ENCODE results near the gene SMC1A. TPM values are rescaled to one million over a fixed set of nuclear protein-coding genes. Genes with fewer than 3 reads are reported as not detected.

The SMC1A gene
- total and polyA plus RNA-seq, 10 of the 15 experiments (the other 5 are each of a cell fraction or from before 2014, with no cell fraction given): 25.6 to 158 (median 78.0) TPM

DNA sequence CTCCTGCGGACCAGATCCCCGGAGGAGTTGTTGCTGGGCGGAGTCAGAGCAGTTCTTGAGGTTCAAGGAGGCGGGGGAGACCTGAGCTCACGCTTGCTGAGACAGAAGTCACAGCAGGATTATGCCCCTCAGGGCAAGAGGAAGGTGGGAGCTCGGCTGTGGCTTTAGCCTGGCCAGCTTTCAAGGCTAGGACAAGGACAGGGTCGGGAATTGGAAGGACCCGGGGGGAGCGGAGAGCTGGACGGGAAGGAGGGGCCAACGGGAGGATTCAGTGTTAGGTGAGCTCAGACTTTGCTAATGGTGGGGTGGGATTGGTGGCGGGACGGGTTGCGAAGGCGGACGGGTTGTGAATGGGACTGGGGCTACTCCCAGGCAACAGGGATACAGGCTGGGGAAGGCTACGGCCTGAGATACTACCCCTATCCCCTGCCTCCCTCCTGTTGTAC lies 430 bp upstream of the SMC1A start, which contains the start of gene RIBC1:
TSS of gene RIBC1 (plus strand) at position 13 of the 446 bp plus-strand sequence. CDS start 3,404 bp downstream, outside the sequence.
- BruUV-seq (replicated peaks): no TSS peak
- FAIRE-seq: no peak
- peak within 1 kb of the TSS; percentile 75 for H2AFZ ChIP-seq (ENCODE audit: control insufficient read depth, low read depth, low read length)

More for the DNA sequence above, 430 bp upstream of the SMC1A start, which contains the start of gene RIBC1:
- H3K4me2 ChIP-seq (ENCODE audit: control insufficient read depth, insufficient read depth): peak within 1 kb of the TSS; percentile 100
- H3K9me3 ChIP-seq (replicated peaks; ENCODE audit: control insufficient read depth, insufficient read depth, low read length): no peaks in the 10 kb centered on the region
- DNase-seq (ENCODE audit: low read depth, low spot score) (no peak), ATAC-seq (no peak)
- SMC1A ChIA-PET (ENCODE audit: uncharacterized antibody, unreplicated experiment): interaction anchor here (0.9 to 2.3 kb wide), 7 partner anchors 10 to 110 kb away, joined by 3 to 10 read pairs (median 7); no protein-coding TSS in a partner anchor
- H3K27ac ChIP-seq (ENCODE audit: control insufficient read depth, insufficient read depth): peak within 1 kb of the TSS; percentile 98
- peaks cover 42% of the 10 kb centered on the region for H3K79me2 ChIP-seq (ENCODE audit: control insufficient read depth, insufficient read depth, low read length)
- peak within 1 kb of the TSS; percentile 80 for H3K4me3 ChIP-seq
- peaks cover 2% of the 10 kb centered on the region; the same call in 1 of the 2 replicates for H4K20me1 ChIP-seq (ENCODE audit: control insufficient read depth, insufficient read depth)
- RAD21 ChIA-PET (ENCODE audit: unreplicated experiment): interaction anchor here (0.9 to 2.8 kb wide), 7 partner anchors 8 to 198 kb away, joined by 3 to 11 read pairs (median 5); partner anchors contain the start of gene KDM5C
- intact Hi-C loops (cut with micrococcal nuclease; ENCODE audit: unreplicated experiment): loop anchor here (1.0 to 5.0 kb wide), 2 partner anchors 11 to 201 kb away; partner anchors contain the start of gene HSD17B10
- peaks cover 6% of the 10 kb centered on the region for H3K4me1 ChIP-seq (ENCODE audit: control insufficient read depth, insufficient read depth, low read length)
- WGBS (ENCODE audit: insufficient coverage, insufficient replicate concordance, low lambda C conversion rate, missing lambda C conversion rate): 35% methylated on average over 16 of the region's 17 CpGs
- peak within 1 kb of the TSS; percentile 99 for H3K9ac ChIP-seq (ENCODE audit: control insufficient read depth, insufficient read depth, low read length)
- CTCF ChIA-PET: interaction anchor here (0.6 to 7.5 kb wide), 8 partner anchors 10 to 106 kb away, joined by 3 to 48 read pairs (median 5); partner anchors contain the start of gene HSD17B10
- H3K27me3 ChIP-seq (replicated peaks in 1 of 2; ENCODE audit: control insufficient read depth in 2 of 2, insufficient read depth in 2 of 2, low read length in 1 of 2): no peaks in the 10 kb centered on the region
- TF ChIP-seq RFX5 (IDR thresholded peaks at IDR 0.05; ENCODE audit: low read depth, low read length) (peak; percentile 53; the same call in 1 of the 2 replicates), PML (IDR thresholded peaks at IDR 0.05; ENCODE audit: low read length) (no peak), CTCF (IDR thresholded peaks at IDR 0.05 in 2 of 3, conservative IDR thresholded peaks at IDR 0.05 in 1 of 3; ENCODE audit: control insufficient read depth in 2 of 3, extremely low read depth in 1 of 3, insufficient read depth in 1 of 3, low read depth in 3 of 3, low read length in 3 of 3) (no peak), HDGF (IDR thresholded peaks at IDR 0.05) (0 out of 2 replicates have a peak, but pooled peaks have one; percentile 7), POLR2AphosphoS2 (IDR thresholded peaks at IDR 0.05; ENCODE audit: low read depth, low read length) (0 out of 2 replicates have a peak, but pooled peaks have one; percentile 12), BMI1 (IDR thresholded peaks at IDR 0.05; ENCODE audit: borderline replicate concordance) (peak; percentile 1; the same call in 1 of the 2 replicates), SREBF1 (IDR thresholded peaks at IDR 0.05; ENCODE audit: low read length) (no peak), EP300 (IDR thresholded peaks at IDR 0.05; ENCODE audit: borderline replicate concordance in 1 of 2, control insufficient read depth in 1 of 2, low read depth in 2 of 2, low read length in 2 of 2) (no peak)
- POLR2A ChIA-PET: interaction anchor here (0.6 to 2.7 kb wide), 6 partner anchors 10 to 291 kb away, joined by 3 to 10 read pairs (median 4); no protein-coding TSS in a partner anchor
- no peaks in the 10 kb centered on the region for H3K36me3 ChIP-seq (ENCODE audit: control insufficient read depth in 2 of 2, insufficient read depth in 2 of 2, low read length in 1 of 2)
- in situ Hi-C loops (cut with MboI): no loop called here
